Hepatocyte (in vitro differentiated cells): ENCODE data around the gene CYBA. TPM values are rescaled to one million over a fixed set of nuclear protein-coding genes. Genes with fewer than 3 reads are reported as not detected.

Experiments
- DNase-seq: peaks from one replicate; pipeline ENCODE4 v3.0.0-alpha.2; 2016; ENCODE audit warnings: low spot score
- H2AFZ ChIP-seq: fragments of 200-600 bp; sonication (generic); 2 replicates; pipeline ENCODE4 v1.6.0; 2016; ENCODE audit warnings: antibody characterized with exemption, mild to moderate bottlenecking
- H3K27ac ChIP-seq: fragments of 200-600 bp; sonication (generic); 2 replicates; pipeline ENCODE4 v1.5.1; 2016; ENCODE audit warnings: mild to moderate bottlenecking
- H3K27me3 ChIP-seq: fragments of 200-600 bp; sonication (generic); 2 replicates; pipeline ENCODE4 v1.6.1; 2016
- H3K36me3 ChIP-seq: fragments of 200-600 bp; sonication (generic); replicated peaks from 2 replicates; pipeline ENCODE4 v1.5.1; 2016; ENCODE audit warnings: low read depth; ENCODE audit not compliant: insufficient read depth
- H3K4me1 ChIP-seq: fragments of 200-600 bp; sonication (generic); 2 replicates; pipeline ENCODE4 v1.5.1; 2016; ENCODE audit warnings: mild to moderate bottlenecking, moderate library complexity; ENCODE audit not compliant: insufficient read depth
- H3K4me2 ChIP-seq: fragments of 200-600 bp; sonication (generic); 2 replicates; pipeline ENCODE4 v1.6.0; 2016
- H3K4me3 ChIP-seq: fragments of 200-600 bp; sonication (generic); 2 replicates; pipeline ENCODE4 v1.5.1; 2016; ENCODE audit warnings: mild to moderate bottlenecking
- H3K79me2 ChIP-seq: fragments of 200-600 bp; sonication (generic); 2 replicates; pipeline ENCODE4 v1.6.0; 2017; ENCODE audit warnings: mild to moderate bottlenecking
- H3K9me2 ChIP-seq: fragments of 200-600 bp; sonication (generic); replicated peaks from 2 replicates; pipeline ENCODE4 v1.6.0; 2017; ENCODE audit warnings: mild to moderate bottlenecking; ENCODE audit not compliant: insufficient read depth
- H3K9me3 ChIP-seq: fragments of 200-600 bp; sonication (generic); 2 replicates; pipeline ENCODE4 v1.5.1; 2016; ENCODE audit warnings: low read depth, mild to moderate bottlenecking
- H4K20me1 ChIP-seq: fragments of 200-600 bp; sonication (generic); 2 replicates; pipeline ENCODE4 v1.6.0; 2016; ENCODE audit warnings: mild to moderate bottlenecking; ENCODE audit not compliant: insufficient read depth, poor library complexity, severe bottlenecking
- EZH2 ChIP-seq: fragments of 200-600 bp; sonication (generic); IDR thresholded peaks from 2 replicates; pipeline ENCODE4 v1.6.1; 2016; ENCODE audit warnings: antibody characterized with exemption, mild to moderate bottlenecking, borderline replicate concordance
- EZH2phosphoT487 ChIP-seq: fragments of 200-600 bp; sonication (generic); IDR thresholded peaks from one replicate; pipeline ENCODE4 v1.6.1; 2018; ENCODE audit warnings: antibody characterized with exemption, mild to moderate bottlenecking, low read depth, moderate library complexity; ENCODE audit not compliant: unreplicated experiment, severe bottlenecking
- WGBS: methylation state at CpG from one replicate; pipeline ENCODE4 v1.1.6; 2016; ENCODE audit warnings: low lambda C conversion rate; ENCODE audit errors: missing lambda C conversion rate; 5-methylcytosine and 5-hydroxymethylcytosine counted together
- polyA plus RNA-seq: library from polyadenylated mRNA; unstranded; fragments of >200 nt; fragmentation: Nextera tagmentation; extraction: Ambion mirVana; gene quantifications from 2 replicates; pipeline ENCODE4 v1.2.1, GENCODE V29; 2016
- total RNA-seq: library from RNA; depleted of rRNA; stranded (reverse); fragments of >200 nt; gene quantifications from 2 replicates; pipeline ENCODE4 v1.2.3, GENCODE V29; 2014
- TF ChIP-seq, protein P1 (sequence below): fragments of 200-600 bp; sonication (generic); IDR thresholded peaks from 2 replicates; pipeline ENCODE4 v1.5.1; 2016; ENCODE audit warnings: antibody characterized with exemption, mild to moderate bottlenecking; ENCODE audit not compliant: poor library complexity

CYBA gene
- total and polyA plus RNA-seq, 2 experiments from 2014 or later: 196 to 419 TPM

DNA sequence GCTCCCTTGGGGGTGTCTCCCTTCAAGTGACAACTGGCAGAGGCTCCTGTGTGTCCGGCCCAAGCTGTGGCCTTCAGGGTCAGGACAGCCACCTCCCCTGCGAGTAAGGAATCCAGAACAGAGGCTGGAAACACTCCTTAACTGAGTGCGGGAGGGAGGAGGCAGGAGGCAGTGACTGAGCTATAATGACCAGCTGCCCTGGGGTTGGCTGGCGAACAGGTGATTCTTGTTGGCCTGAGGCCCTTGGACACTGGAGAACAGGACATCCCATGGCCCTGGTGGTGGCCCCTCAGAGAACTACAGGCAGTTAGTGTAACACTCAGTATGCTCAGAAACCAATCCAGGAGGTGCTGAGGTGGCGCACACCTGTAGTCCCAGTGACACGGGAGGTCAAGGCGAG lies 44.9 kb upstream of the CYBA start:
- H3K9me3 ChIP-seq: no peaks in the 10 kb centered on the region
- no peak overlapping the region for H3K4me2 ChIP-seq
- no peaks in the 10 kb centered on the region for H3K36me3 ChIP-seq
- no peaks in the 10 kb centered on the region for H3K27me3 ChIP-seq
- H3K4me3 ChIP-seq: no peak overlapping the region
- no peaks in the 10 kb centered on the region for H3K4me1 ChIP-seq
- 95% methylated on average over 6 of the region's 7 CpGs for WGBS
- no peaks in the 10 kb centered on the region for H3K79me2 ChIP-seq
- H3K27ac ChIP-seq: no peak overlapping the region
- H4K20me1 ChIP-seq: no peaks in the 10 kb centered on the region
- no peaks in the 10 kb centered on the region for H3K9me2 ChIP-seq
- TF ChIP-seq EZH2 (no peak), EZH2phosphoT487 (no peak)
- TF ChIP-seq, protein P1, sequence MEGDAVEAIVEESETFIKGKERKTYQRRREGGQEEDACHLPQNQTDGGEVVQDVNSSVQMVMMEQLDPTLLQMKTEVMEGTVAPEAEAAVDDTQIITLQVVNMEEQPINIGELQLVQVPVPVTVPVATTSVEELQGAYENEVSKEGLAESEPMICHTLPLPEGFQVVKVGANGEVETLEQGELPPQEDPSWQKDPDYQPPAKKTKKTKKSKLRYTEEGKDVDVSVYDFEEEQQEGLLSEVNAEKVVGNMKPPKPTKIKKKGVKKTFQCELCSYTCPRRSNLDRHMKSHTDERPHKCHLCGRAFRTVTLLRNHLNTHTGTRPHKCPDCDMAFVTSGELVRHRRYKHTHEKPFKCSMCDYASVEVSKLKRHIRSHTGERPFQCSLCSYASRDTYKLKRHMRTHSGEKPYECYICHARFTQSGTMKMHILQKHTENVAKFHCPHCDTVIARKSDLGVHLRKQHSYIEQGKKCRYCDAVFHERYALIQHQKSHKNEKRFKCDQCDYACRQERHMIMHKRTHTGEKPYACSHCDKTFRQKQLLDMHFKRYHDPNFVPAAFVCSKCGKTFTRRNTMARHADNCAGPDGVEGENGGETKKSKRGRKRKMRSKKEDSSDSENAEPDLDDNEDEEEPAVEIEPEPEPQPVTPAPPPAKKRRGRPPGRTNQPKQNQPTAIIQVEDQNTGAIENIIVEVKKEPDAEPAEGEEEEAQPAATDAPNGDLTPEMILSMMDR: no peak
- H2AFZ ChIP-seq: no peak overlapping the region
- DNase-seq: no peak

- Histone ChIP-seq H4K20me1 (no peaks in the 10 kb centered on the region), H3K36me3 (no peaks in the 10 kb centered on the region), H3K9me2 (no peaks in the 10 kb centered on the region), H2AFZ (no peak overlapping the region), H3K4me2 (no peak overlapping the region), H3K9me3 (no peaks in the 10 kb centered on the region), H3K27me3 (no peaks in the 10 kb centered on the region), H3K79me2 (no peaks in the 10 kb centered on the region), H3K4me1 (no peaks in the 10 kb centered on the region), H3K4me3 (no peak overlapping the region), H3K27ac (no peak overlapping the region)
- no peak for TF ChIP-seq EZH2phosphoT487
- no peak for TF ChIP-seq EZH2
- TF ChIP-seq, protein P1: no peak
- no peak for DNase-seq
- WGBS: 90% methylated on average over 15 of the region's 15 CpGs
These were observed 44.4 kb upstream of the CYBA start for GRCh38 chr16:88695218-88695617.

DNA sequence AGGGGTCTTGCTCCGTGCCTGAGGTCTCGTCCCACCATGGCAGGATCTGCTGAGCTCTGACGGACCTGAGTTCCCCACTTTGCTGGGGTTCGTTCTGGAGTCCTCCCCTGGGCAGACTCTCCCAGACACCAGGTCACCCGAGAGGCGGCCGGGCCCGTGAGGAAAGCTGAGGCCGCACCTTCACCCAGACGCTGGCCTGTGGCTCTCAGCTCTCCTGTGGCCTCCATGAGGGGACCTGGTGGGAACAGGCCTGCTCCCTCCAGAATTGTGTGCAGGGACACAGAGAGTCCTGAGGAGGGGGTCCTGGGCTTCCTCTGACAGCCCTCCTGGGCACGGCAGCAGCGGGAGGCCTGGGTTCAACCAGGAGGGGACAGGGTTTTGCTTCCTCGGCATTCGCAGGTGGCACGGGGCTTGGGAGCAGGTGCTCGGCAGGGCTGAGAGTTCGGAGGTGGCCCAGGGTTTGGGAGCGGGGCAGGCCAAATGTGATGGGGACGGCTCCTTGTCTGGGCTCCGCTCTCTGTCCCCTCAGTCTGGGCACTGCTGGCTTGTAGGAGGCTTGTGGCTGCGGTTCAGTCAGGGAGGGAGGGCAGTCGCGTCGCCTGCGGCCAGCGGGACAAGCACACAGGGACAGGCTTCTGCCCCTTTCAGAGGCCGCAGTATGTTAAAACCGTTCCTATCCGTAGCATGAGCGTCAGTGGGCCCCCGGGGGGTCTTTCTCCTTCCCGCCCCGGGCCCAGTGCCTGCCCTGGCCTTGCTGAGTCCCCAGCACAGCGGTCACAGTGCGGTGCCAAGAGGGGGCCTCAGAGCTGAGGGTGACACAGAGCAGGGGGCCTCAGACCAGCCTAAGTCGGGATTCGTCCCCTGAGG lies 43.6 kb upstream of the CYBA start:
- Histone ChIP-seq H3K9me3 (no peaks in the 10 kb centered on the region), H3K79me2 (no peaks in the 10 kb centered on the region), H3K4me3 (no peak overlapping the region), H3K9me2 (no peaks in the 10 kb centered on the region), H3K27ac (no peak overlapping the region), H4K20me1 (no peaks in the 10 kb centered on the region), H3K4me1 (no peaks in the 10 kb centered on the region), H3K36me3 (no peaks in the 10 kb centered on the region), H2AFZ (no peak overlapping the region), H3K27me3 (no peaks in the 10 kb centered on the region), H3K4me2 (no peak overlapping the region)
- TF ChIP-seq EZH2 (no peak), EZH2phosphoT487 (no peak)
- TF ChIP-seq, protein P1: no peak
- no peak for DNase-seq
- WGBS: 90% methylated on average over 31 of the region's 37 CpGs
